Measurements from ENCODE around the gene MNAT1. TPM values are rescaled to one million over a fixed set of nuclear protein-coding genes. Genes with fewer than 3 reads are reported as not detected.

The MNAT1 gene
- total and polyA plus RNA-seq, 2 experiments from 2014 or later = 51.6 to 85.0 TPM

- TF ChIP-seq ZNF462 (CRISPR knock-in tag; IDR thresholded peaks at IDR 0.05) (no peak), STAT1 (IDR thresholded peaks at IDR 0.05; ENCODE audit: unreplicated experiment) (no peak), EZH2 (IDR thresholded peaks at IDR 0.05; ENCODE audit: low read depth, unreplicated experiment) (no peak), CREB1 (CRISPR knock-in tag; IDR thresholded peaks at IDR 0.05; ENCODE audit: low read depth) (no peak), JUNB (IDR thresholded peaks at IDR 0.05; ENCODE audit: unreplicated experiment) (no peak)
- TF ChIP-seq, protein P1, sequence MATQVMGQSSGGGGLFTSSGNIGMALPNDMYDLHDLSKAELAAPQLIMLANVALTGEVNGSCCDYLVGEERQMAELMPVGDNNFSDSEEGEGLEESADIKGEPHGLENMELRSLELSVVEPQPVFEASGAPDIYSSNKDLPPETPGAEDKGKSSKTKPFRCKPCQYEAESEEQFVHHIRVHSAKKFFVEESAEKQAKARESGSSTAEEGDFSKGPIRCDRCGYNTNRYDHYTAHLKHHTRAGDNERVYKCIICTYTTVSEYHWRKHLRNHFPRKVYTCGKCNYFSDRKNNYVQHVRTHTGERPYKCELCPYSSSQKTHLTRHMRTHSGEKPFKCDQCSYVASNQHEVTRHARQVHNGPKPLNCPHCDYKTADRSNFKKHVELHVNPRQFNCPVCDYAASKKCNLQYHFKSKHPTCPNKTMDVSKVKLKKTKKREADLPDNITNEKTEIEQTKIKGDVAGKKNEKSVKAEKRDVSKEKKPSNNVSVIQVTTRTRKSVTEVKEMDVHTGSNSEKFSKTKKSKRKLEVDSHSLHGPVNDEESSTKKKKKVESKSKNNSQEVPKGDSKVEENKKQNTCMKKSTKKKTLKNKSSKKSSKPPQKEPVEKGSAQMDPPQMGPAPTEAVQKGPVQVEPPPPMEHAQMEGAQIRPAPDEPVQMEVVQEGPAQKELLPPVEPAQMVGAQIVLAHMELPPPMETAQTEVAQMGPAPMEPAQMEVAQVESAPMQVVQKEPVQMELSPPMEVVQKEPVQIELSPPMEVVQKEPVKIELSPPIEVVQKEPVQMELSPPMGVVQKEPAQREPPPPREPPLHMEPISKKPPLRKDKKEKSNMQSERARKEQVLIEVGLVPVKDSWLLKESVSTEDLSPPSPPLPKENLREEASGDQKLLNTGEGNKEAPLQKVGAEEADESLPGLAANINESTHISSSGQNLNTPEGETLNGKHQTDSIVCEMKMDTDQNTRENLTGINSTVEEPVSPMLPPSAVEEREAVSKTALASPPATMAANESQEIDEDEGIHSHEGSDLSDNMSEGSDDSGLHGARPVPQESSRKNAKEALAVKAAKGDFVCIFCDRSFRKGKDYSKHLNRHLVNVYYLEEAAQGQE (IDR thresholded peaks at IDR 0.05; ENCODE audit: unreplicated experiment) = no peak
- TF ChIP-seq, protein P2, sequence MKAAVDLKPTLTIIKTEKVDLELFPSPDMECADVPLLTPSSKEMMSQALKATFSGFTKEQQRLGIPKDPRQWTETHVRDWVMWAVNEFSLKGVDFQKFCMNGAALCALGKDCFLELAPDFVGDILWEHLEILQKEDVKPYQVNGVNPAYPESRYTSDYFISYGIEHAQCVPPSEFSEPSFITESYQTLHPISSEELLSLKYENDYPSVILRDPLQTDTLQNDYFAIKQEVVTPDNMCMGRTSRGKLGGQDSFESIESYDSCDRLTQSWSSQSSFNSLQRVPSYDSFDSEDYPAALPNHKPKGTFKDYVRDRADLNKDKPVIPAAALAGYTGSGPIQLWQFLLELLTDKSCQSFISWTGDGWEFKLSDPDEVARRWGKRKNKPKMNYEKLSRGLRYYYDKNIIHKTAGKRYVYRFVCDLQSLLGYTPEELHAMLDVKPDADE (IDR thresholded peaks at IDR 0.05) = no peak
These were observed 251.9 kb downstream of the MNAT1 start (continued) for GRCh38 chr14:60986500-60986899.
